Measurements from ENCODE around the gene NFIA.

NFIA gene

DNA sequence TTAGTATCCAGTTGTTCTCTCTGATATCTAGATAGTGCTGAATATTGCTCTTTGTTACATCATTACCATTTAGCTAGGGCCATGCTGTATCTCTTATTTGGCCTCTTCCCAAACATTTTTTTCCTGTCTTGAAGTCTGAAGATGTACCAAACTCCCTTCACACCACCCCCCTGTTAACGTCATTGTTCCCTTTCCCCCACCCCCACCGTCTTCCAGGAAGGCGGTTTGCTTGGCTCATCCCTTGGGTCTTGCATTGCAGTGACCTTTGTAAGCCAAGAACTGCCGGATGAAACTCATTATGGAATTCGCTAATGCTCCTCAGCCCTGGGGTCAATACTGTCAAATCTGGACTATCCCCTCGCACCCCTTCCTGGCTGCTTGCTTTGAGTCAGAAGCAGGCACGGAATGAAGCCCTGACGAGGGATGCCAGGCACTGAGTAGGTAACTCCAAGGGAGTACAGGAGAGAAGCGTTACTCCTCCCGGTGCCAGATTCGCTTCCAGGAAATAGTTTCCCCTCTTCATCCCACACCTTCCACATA is 359.4 kb downstream of the NFIA start:
- no peaks in the 10 kb centered on the region for H3K9me3 Mint-ChIP-seq
- no peaks in the 10 kb centered on the region for H3K4me1 Mint-ChIP-seq
- CTCF ChIA-PET, result no interaction called here
- no peak for DNase-seq
- H3K4me3 Mint-ChIP-seq, result no peak overlapping the region
- no peaks in the 10 kb centered on the region for H3K36me3 Mint-ChIP-seq
- no peaks in the 10 kb centered on the region for H3K27me3 Mint-ChIP-seq
- H3K27ac Mint-ChIP-seq, result no peak overlapping the region

DNA sequence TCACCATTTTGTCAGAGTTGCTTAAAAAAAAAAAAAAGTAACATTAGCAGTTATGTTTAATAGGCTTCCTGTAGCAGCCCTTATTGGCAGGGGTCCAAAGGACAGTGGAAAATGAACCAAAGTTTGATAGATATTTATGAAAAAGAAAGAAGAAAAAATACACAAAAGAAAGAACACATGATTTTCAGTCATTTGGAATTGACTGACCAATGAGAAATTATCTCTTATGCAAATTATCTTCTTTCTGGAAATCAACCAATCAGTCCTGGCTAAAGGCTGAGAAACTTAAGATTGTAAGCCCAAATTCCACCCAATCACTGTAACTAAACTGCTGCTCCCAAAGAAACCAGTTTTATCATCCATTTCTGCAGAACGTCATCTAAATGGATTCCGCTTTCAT is 360.2 kb downstream of the NFIA start:
- Mint-ChIP-seq H3K27ac (no peak overlapping the region), H3K4me3 (no peak overlapping the region), H3K4me1 (no peaks in the 10 kb centered on the region), H3K9me3 (no peaks in the 10 kb centered on the region), H3K27me3 (no peaks in the 10 kb centered on the region), H3K36me3 (no peaks in the 10 kb centered on the region)
- DNase-seq, result no peak
- CTCF ChIA-PET, result no interaction called here

DNA sequence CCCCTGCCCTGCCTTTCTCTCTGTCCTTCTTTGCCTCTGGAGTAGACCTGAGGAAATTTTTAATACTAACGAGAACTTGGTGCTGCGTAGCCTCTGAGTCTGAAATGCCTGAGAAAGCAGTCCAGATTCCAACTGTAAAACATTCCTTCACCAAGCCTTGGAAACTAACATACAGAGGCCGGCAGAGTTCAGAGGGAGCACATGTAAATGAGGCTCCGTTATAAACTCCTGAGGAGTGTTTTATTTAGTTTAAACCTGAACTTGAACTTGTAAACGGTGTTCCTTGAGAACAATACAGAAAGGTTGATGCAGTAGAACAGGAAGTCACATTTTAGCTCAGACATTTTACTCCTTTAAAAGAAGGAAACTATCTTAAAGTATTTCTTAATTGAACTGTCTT is 361.9 kb downstream of the NFIA start:
- H3K27ac Mint-ChIP-seq, result no peak overlapping the region

DNA sequence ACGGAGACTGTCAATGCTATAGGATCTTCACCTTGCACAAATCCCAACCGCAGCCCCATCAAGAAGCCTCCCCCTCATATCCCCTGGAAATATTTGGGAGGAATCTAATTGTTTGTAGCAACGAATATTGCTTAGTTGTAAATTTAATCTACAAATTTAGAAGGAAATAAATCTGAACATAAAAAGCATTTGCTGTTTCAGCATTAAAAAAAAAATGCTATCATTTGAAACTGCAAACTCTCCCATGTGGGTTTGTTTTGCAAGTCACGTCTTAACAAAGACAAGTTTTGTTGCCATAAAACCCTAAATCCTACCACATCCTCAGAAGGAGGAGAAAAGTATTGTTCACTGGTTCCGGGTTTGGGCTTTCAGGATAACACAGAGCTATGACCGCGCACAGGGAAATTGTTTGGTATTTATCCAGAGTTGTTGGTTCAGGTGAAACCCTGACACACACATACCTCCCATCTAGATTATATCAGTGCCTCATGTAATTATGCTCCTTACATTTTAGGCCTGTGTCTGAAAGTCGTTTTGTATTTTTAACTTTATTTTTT is 363.0 kb downstream of the NFIA start:
- Mint-ChIP-seq H3K4me3 (no peak overlapping the region), H3K27ac (no peak overlapping the region), H3K27me3 (no peaks in the 10 kb centered on the region), H3K4me1 (no peaks in the 10 kb centered on the region), H3K9me3 (no peaks in the 10 kb centered on the region), H3K36me3 (no peaks in the 10 kb centered on the region)
- CTCF ChIA-PET, result no interaction called here
- no peak for DNase-seq

More for the DNA sequence above, 361.9 kb downstream of the NFIA start:
- no peak overlapping the region for H3K4me3 Mint-ChIP-seq
- no peaks in the 10 kb centered on the region for H3K9me3 Mint-ChIP-seq
- no peak for DNase-seq
- H3K27me3 Mint-ChIP-seq, result no peaks in the 10 kb centered on the region
- CTCF ChIA-PET, result no interaction called here
- no peaks in the 10 kb centered on the region for H3K36me3 Mint-ChIP-seq
- H3K4me1 Mint-ChIP-seq, result no peaks in the 10 kb centered on the region

DNA sequence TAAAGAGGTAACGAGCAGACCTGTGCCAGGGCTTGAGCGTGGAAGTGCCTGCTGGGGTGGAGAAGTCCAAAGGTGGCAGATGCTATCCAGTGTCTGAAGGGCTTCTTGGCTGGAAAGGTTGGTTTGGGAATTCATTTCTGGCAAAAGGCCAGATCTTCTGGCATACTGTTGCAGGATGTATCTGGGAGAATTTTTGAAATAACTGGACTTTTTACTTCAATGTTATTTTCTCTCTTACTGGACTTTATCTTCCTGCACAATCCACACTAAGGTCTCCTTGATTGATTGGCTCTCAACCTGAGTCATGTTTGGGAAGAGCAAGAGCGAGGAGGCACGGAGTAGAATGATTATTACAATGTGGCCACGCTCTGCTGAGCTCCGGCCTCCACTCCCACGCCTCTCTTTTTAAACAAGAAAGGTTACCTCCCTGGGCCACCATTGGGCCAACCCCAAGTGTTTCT is 364.2 kb downstream of the NFIA start:
- H3K27ac Mint-ChIP-seq, result no peak overlapping the region
- H3K9me3 Mint-ChIP-seq, result no peaks in the 10 kb centered on the region
- no peaks in the 10 kb centered on the region for H3K36me3 Mint-ChIP-seq
- CTCF ChIA-PET, result no interaction called here
- H3K4me1 Mint-ChIP-seq, result no peaks in the 10 kb centered on the region
- H3K27me3 Mint-ChIP-seq, result no peaks in the 10 kb centered on the region
- no peak overlapping the region for H3K4me3 Mint-ChIP-seq
- no peak for DNase-seq

DNA sequence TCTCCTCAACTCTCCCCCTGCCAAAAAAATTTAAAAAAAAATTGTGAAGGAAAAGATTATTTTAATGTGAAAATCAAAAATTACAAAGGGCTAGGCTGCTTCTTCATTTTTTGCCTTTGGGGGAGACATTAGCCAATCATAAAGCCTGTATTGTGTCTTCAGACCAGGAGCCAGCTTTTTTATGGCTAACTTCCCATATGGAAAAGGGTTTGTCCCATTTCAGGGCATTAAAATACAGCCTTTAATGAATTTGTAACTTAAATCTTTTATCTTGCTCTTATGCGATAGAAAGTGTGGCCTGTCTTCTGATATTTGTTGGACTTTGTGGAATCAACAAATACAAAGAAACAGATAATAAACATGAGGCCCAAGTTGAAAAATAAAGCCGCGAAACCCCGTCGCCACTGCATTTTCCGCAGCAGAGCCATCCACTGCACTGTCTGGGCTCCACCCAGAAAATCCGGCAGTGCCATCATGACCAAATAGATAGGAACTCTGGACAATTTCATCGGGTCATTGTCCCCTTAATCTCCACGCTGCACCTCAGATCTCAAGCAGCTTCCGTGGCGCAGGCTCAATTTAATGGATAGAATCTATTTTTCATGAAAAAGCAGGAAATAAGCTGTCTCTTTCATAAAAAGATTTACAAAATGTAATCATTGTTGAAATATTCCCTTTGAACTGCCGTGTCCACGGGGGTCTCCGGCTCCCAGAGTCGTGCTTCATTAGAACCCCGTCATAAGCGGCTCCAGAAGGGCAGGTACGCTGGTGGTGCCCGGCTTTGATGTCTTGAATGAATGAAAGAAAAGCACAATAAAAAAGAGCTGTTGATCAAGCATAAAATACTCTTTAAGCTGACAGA is 365.0 kb downstream of the NFIA start:
- no peak overlapping the region for H3K27ac Mint-ChIP-seq
- no peak overlapping the region for H3K4me3 Mint-ChIP-seq
- CTCF ChIA-PET, result no interaction called here
- no peak for DNase-seq
- H3K27me3 Mint-ChIP-seq, result no peaks in the 10 kb centered on the region
- H3K36me3 Mint-ChIP-seq, result no peaks in the 10 kb centered on the region
- no peaks in the 10 kb centered on the region for H3K4me1 Mint-ChIP-seq
- H3K9me3 Mint-ChIP-seq, result no peaks in the 10 kb centered on the region

DNA sequence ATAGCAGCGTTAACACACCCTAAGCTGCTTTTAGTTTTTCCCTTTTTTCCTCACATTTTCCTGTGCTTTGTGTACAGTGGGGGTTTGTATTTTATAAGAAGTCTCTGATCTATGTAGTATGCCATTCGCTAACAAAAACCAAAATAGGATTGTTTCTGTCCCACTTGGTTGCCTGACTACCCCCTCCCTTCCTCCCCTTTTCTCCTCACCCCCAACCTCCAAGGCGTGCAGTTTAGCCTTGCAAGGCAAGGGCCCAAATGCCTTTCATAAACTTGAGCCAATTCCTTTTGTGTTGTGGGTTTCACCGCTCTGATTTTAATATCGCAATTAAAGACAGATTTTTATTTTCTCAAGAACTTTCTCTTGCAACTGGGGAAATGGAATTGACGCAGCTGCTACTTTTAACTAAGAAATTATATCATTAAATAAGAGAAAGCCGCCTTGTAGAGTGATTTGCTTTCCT is 365.6 kb downstream of the NFIA start:
- CTCF ChIA-PET, result no interaction called here
- no peaks in the 10 kb centered on the region for H3K27me3 Mint-ChIP-seq
- DNase-seq, result no peak
- H3K27ac Mint-ChIP-seq, result no peak overlapping the region
- no peak overlapping the region for H3K4me3 Mint-ChIP-seq
- peaks cover 1% of the 10 kb centered on the region for H3K4me1 Mint-ChIP-seq
- H3K36me3 Mint-ChIP-seq, result no peaks in the 10 kb centered on the region
- no peaks in the 10 kb centered on the region for H3K9me3 Mint-ChIP-seq

DNA sequence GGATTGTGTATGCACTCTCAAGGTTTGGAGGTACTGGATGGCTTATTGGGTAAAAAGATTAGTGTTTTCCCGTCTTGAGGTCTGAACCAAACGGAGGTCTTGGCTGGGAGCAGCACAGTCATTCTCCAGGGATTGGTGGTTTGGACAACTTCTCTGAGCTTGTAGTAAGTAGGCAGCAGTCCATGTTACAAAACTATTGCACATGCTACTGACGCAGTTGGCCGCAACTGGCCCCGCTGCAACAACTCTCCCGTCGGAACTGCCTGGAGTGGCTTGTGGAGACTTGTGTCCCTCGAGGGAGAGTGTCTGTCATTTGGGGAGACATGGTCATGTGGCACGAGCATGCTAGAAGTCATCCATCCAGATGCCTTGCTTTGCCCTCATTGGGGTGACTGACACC is 366.6 kb downstream of the NFIA start:
- Mint-ChIP-seq H3K9me3 (no peaks in the 10 kb centered on the region), H3K36me3 (no peaks in the 10 kb centered on the region), H3K4me1 (peaks cover 2% of the 10 kb centered on the region), H3K27ac (no peak overlapping the region), H3K4me3 (no peak overlapping the region), H3K27me3 (no peaks in the 10 kb centered on the region)
- no peak for DNase-seq
- CTCF ChIA-PET, result no interaction called here

DNA sequence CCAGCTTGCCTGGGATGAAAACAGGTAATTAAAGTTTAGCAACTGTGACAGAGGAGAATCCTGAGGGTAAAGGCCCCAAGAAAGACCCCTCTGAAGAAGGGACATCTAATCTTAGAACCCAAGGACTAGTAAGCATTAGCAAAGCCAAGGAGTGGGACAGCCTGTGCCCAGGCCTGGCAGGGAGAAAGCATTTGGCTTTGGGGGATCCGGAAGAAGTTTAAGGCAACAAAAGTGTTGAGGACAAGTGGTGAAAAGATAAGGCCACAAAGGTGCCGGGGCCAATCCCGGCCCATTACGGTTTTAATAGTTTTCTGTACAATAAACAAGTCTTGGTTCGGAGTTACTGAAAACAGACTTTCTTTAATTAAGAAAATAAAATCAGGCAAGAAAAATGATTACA is 367.0 kb downstream of the NFIA start:
- no peaks in the 10 kb centered on the region for H3K27me3 Mint-ChIP-seq
- H3K4me1 Mint-ChIP-seq, result peaks cover 2% of the 10 kb centered on the region
- no peaks in the 10 kb centered on the region for H3K36me3 Mint-ChIP-seq
- no peak overlapping the region for H3K4me3 Mint-ChIP-seq
- CTCF ChIA-PET, result no interaction called here
- no peak for DNase-seq
- no peaks in the 10 kb centered on the region for H3K9me3 Mint-ChIP-seq
- no peak overlapping the region for H3K27ac Mint-ChIP-seq

DNA sequence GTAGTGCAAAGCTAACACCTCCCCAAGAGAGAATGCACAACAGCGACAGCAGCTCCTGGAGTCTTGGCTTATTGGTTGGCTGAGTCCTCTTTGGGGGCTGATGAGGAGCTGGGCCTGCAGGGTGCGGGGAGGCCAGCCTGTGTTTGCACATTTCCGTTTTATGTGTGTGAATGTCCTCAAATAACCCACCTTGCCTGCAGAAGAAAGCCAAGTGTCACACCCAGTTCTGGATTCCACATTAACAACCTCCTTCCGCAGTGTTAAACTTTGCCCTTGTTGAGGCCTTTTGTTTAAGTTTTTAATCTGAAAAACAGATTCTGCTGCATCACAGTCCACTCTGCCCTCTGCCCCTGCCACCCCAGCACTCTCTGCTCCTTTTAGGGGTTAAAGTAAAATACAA is 368.1 kb downstream of the NFIA start:
- CTCF ChIA-PET, result no interaction called here
- Mint-ChIP-seq H3K27me3 (no peaks in the 10 kb centered on the region), H3K27ac (no peak overlapping the region), H3K36me3 (no peaks in the 10 kb centered on the region), H3K4me1 (peaks cover 2% of the 10 kb centered on the region), H3K4me3 (no peak overlapping the region), H3K9me3 (no peaks in the 10 kb centered on the region)
- no peak for DNase-seq

DNA sequence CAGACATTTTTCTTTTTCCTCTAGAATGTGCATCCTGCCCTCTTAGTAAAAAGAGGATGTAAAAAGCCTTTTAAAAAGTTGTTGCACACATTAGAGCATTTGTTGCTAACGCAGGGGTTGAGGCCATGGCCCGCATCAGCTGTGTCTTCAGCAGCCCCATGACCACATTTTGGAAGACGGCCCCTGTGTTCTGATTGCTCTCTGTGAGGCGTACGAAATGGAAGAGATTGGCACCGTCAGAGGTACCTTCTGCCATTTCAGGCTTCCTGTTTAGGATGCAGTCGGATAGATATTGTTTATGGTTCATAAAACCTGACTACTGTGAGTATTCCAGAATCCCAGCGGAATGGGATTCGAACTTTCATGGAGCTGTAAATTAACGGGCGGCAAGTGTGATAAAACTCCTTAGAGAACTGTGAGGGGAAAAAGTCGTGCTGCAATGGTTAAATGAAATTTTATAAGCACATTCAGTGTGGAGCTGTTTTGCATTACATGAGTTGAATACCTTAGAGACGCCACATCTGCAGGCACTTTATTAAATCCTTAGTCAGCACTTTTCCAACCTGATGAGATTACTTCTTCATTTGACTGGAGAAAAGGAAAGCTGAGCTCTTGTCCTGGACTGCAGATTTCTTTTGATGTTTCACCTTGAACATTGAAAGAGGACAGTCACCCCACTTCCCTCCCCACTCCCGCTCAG is 368.7 kb downstream of the NFIA start:
- H3K27me3 Mint-ChIP-seq, result no peaks in the 10 kb centered on the region
- H3K36me3 Mint-ChIP-seq, result no peaks in the 10 kb centered on the region
- H3K4me3 Mint-ChIP-seq, result no peak overlapping the region
- no peak overlapping the region for H3K27ac Mint-ChIP-seq
- peaks cover 2% of the 10 kb centered on the region for H3K4me1 Mint-ChIP-seq
- CTCF ChIA-PET, result interaction anchor here (0.8 to 3.8 kb wide), 2 partner anchors 401 to 402 kb away, joined by 4 to 23 read pairs; no protein-coding TSS in a partner anchor
- DNase-seq, result no peak
- no peaks in the 10 kb centered on the region for H3K9me3 Mint-ChIP-seq

DNA sequence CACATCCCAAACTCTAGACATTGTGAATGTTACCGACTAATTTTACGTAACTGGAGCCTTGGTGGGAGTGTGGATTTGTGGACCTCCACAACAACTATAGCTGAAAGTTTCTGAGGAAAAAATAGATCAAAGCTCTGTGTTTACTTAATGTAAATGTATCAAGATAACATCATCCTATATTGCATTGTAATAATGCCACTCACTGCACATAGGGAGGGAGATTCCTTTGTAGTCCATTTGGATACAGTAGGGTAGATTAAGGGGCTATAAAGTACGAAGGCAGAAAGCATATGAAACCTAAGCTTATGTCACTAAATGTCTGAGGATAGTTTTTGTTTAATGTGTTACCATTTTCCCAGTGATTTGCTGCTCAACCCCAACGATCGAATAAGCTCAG is 369.2 kb downstream of the NFIA start:
- Mint-ChIP-seq H3K36me3 (no peaks in the 10 kb centered on the region), H3K27ac (no peak overlapping the region), H3K4me3 (no peak overlapping the region), H3K4me1 (peaks cover 2% of the 10 kb centered on the region), H3K9me3 (no peaks in the 10 kb centered on the region), H3K27me3 (no peaks in the 10 kb centered on the region)
- CTCF ChIA-PET, result interaction anchor here (0.8 to 3.8 kb wide), 4 partner anchors 251 to 422 kb away, joined by 3 to 23 read pairs (median 4); no protein-coding TSS in a partner anchor
- DNase-seq, result no peak

DNA sequence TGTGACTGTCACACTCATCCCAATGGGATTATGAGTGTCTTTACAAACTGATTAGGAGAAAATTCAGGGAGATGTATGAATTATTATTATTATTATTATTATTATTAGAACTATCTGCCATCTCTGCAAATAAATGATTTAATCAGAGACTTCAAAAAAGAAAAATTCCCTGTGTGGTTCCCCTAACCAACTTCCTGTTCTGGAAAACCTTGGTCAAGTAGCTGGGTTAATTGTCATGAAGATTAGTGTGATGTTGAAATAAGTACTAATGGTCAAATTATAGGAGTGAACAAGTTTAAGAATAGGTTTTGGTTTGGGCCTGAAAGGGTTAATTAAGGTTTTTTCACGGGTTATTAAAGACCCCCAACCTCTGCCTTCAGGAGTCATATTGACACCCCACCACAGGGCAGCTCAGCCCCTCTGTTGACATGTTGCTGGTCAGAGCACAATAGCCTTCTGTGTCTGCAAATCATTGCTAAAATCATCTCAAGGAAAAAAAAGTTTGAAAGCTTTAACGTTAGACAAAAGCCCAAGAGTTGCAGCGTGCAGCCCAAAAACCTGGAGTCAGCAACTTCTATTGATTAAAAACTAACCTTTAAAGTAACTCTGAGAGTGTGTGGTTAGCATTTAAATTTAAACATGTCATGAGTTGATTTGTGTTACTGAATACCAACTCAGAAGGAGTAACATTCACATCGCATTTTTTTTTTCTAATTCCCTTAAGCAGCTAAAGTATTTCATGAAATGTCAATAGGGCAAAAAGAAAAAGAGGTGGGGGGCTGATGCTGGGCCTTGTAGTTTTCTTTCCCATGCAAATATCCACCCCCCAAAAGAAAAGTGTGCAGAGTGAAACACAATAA is 370.0 kb downstream of the NFIA start:
- DNase-seq, result no peak
- no peaks in the 10 kb centered on the region for H3K36me3 Mint-ChIP-seq
- H3K4me3 Mint-ChIP-seq, result no peak overlapping the region

More for the DNA sequence above, 370.0 kb downstream of the NFIA start:
- CTCF ChIA-PET, result interaction anchor here (0.7 to 3.8 kb wide), 7 partner anchors 35 to 474 kb away, joined by 3 to 23 read pairs (median 3); no protein-coding TSS in a partner anchor
- H3K4me1 Mint-ChIP-seq, result peaks cover 2% of the 10 kb centered on the region
- H3K9me3 Mint-ChIP-seq, result no peaks in the 10 kb centered on the region
- no peak overlapping the region for H3K27ac Mint-ChIP-seq
- no peaks in the 10 kb centered on the region for H3K27me3 Mint-ChIP-seq

Measured in activated naive CD4-positive, alpha-beta T cell treated with anti-CD3 and anti-CD28 coated beads, Interleukin-2, amount 10 ng/mL, durations not matched to agents 7 days and 5 days (primary cell).